LHCN-M2 (cell line): ENCODE measurements around the gene IL6. TPM values are rescaled to one million over a fixed set of nuclear protein-coding genes. Genes with fewer than 3 reads are reported as not detected.
"Not testable (repeated sequence)": the region's sequence is repeated elsewhere in the genome, so short reads cannot be mapped to it uniquely, and the experiment has no call there.

Experiments used
- DNase-seq: peaks from one replicate; pipeline ENCODE4 v3.0.0-alpha.2; 2012; ENCODE audit warnings: low read depth
- total RNA-seq: library from RNA; depleted of rRNA; stranded (reverse); fragments of >200 nt; gene quantifications from 2 replicates; pipeline ENCODE4 v1.2.3, GENCODE V29; 2014; rRNA removed

Gene IL6
- total RNA-seq, 1 experiment from 2014 or later: not detected

GRCh38 chr7:22779730-22780323 lies 52.8 kb downstream of the IL6 start:
- DNase-seq: not testable (repeated sequence)

GRCh38 chr7:22781230-22781711 lies 54.3 kb downstream of the IL6 start:
- peak; percentile 58 for DNase-seq

Other genes with a start within 250 kb of the IL6 start
- not detected in 2 replicates for gene STEAP1B, start 227.0 kb upstream of the IL6 start, total RNA-seq
- 80.2 and 85.7 TPM in 2 replicates for gene TOMM7, start 95.6 kb downstream of the IL6 start, total RNA-seq